HCT116 (cell line): Measurements from ENCODE around the gene LMO7. TPM values are rescaled to one million over a fixed set of nuclear protein-coding genes. Genes with fewer than 3 reads are reported as not detected.

Experiments used
- ATAC-seq: fragments of 200-7000 bp; cut with Tn5 transposase; 2 replicates; pipeline ENCODE4 v1.9.1; 2020; ENCODE audit warnings: mild to moderate bottlenecking, moderate library complexity
- BruUV-seq: library from RNA; stranded (reverse); fragments of 400-500 nt; replicated peaks from 2 replicates; lab custom pipeline; 2021; lab: Mats Ljungman, UMichigan
- CTCF ChIA-PET: fragments of 300-600 bp; sonication (Branson Sonifier 250); formaldehyde crosslinking; loops from one replicate; lab custom pipeline; 2021; ENCODE audit warnings: antibody characterized with exemption; lab: Charles Lee
- POLR2A ChIA-PET: fragments of 300-600, 350-600 bp; sonication (Branson Sonifier 250); formaldehyde crosslinking; loops from one replicate; lab custom pipeline; 2021; ENCODE audit warnings: antibody characterized with exemption; lab: Charles Lee
- RAD21 ChIA-PET, 2 experiments: fragments of 300-600 bp; sonication (Branson Sonifier 250); formaldehyde crosslinking; loops; one replicate each; lab custom pipeline; 2023; ENCODE audit warnings: low total read pairs in 2 of 2; ENCODE audit not compliant: uncharacterized antibody in 2 of 2, unreplicated experiment in 2 of 2, low non-redundant PET in 1 of 2; lab: Charles Lee
- DNase-seq: peaks from one replicate; pipeline ENCODE4 v3.0.0-alpha.2; 2010; ENCODE audit warnings: low read depth, low spot score
- H2AFZ ChIP-seq: fragments of 200-600 bp; shearing (Covaris generic), sonication (generic); 2 replicates; pipeline ENCODE4 v1.6.1; 2017; ENCODE audit warnings: low read depth, mixed run types, mixed read lengths, antibody characterized with exemption, low read length; ENCODE audit not compliant: poor library complexity, severe bottlenecking
- H3K27ac ChIP-seq: 2 replicates; pipeline ENCODE4 v1.5.1; 2012; ENCODE audit warnings: low read depth, low read length
- H3K27me3 ChIP-seq: fragments of 200-600 bp; sonication (generic); 2 replicates; pipeline ENCODE4 v1.6.1; 2016; ENCODE audit warnings: mixed run types, low read length, mixed read lengths; ENCODE audit not compliant: insufficient read depth
- H3K36me3 ChIP-seq, 2 experiments: fragments of 200-500 bp in 1 of 2; fragments of 200-600 bp in 1 of 2; sonication (Bioruptor generic) in 1 of 2; sonication (generic) in 1 of 2; 2 replicates each; pipeline versions ENCODE4 v1.5.1 to v1.6.1; 2014 to 2016; ENCODE audit warnings: low read length in 2 of 2, inconsistent platforms in 1 of 2, mixed read lengths in 1 of 2, mixed run types in 1 of 2; ENCODE audit not compliant: insufficient read depth in 2 of 2, control insufficient read depth in 1 of 2
- H3K4me1 ChIP-seq, 2 experiments: fragments of 200-600 bp in 1 of 2; sonication (generic) in 1 of 2; 2 replicates each; pipeline versions ENCODE4 v1.5.1 to v1.6.1; 2012 to 2017; ENCODE audit warnings: low read length in 2 of 2, inconsistent platforms in 1 of 2, mild to moderate bottlenecking in 1 of 2, mixed read lengths in 1 of 2, mixed run types in 1 of 2, moderate library complexity in 1 of 2; ENCODE audit not compliant: insufficient read depth in 2 of 2, control insufficient read depth in 1 of 2
- H3K4me2 ChIP-seq: fragments of 200-600 bp; sonication (generic); 2 replicates; pipeline ENCODE4 v1.6.1; 2017; ENCODE audit warnings: mixed run types, low read length, mixed read lengths
- H3K4me3 ChIP-seq, 2 experiments: fragments of 200-600 bp in 1 of 2; sonication (generic) in 1 of 2; replicated peaks in 1 of 2; 2 replicates each; pipeline ENCODE4 v1.5.1; 2011 to 2016; ENCODE audit warnings: low read length in 2 of 2, control low read depth in 1 of 2, low read depth in 1 of 2, mild to moderate bottlenecking in 1 of 2, mixed read lengths in 1 of 2, mixed run types in 1 of 2
- H3K79me2 ChIP-seq: fragments of 200-600 bp; sonication (generic); 2 replicates; pipeline ENCODE4 v1.6.1; 2017; ENCODE audit warnings: mild to moderate bottlenecking, mixed run types, low read length, moderate library complexity, mixed read lengths; ENCODE audit not compliant: insufficient read depth
- H3K9ac ChIP-seq: fragments of 200-600 bp; sonication (generic); 2 replicates; pipeline ENCODE4 v1.6.1; 2016; ENCODE audit warnings: low read length, mixed read lengths
- H3K9me2 ChIP-seq: fragments of 200-600 bp; sonication (generic), shearing (Covaris generic); 2 replicates; pipeline ENCODE4 v1.6.1; 2017; ENCODE audit warnings: mixed run types, mild to moderate bottlenecking, moderate library complexity; ENCODE audit not compliant: insufficient read depth
- H3K9me3 ChIP-seq, 2 experiments: fragments of 200-500 bp in 1 of 2; fragments of 200-600 bp in 1 of 2; sonication (Bioruptor generic) in 1 of 2; sonication (generic) in 1 of 2; 2 replicates each; pipeline ENCODE4 v1.6.1; 2014 to 2017; ENCODE audit warnings: low read length in 2 of 2, mixed read lengths in 2 of 2, inconsistent platforms in 1 of 2, low read depth in 1 of 2, mild to moderate bottlenecking in 1 of 2, mixed run types in 1 of 2, moderate library complexity in 1 of 2; ENCODE audit not compliant: control insufficient read depth in 1 of 2, insufficient read depth in 1 of 2
- H4K20me1 ChIP-seq: fragments of 200-600 bp; sonication (generic), shearing (Covaris generic); 2 replicates; pipeline ENCODE4 v1.6.1; 2017; ENCODE audit warnings: mixed run types, mild to moderate bottlenecking, moderate library complexity; ENCODE audit not compliant: insufficient read depth
- CEBPB ChIP-seq: IDR thresholded peaks from 2 replicates; pipeline ENCODE4 v1.6.1; 2012; ENCODE audit warnings: low read depth
- EZH2 ChIP-seq: fragments of 200-600 bp; sonication (generic); IDR thresholded peaks from 2 replicates; pipeline ENCODE4 v1.6.1; 2017; ENCODE audit warnings: antibody characterized with exemption, mixed run types
- FOSL1 ChIP-seq: IDR thresholded peaks from 2 replicates; pipeline ENCODE4 v1.6.1; 2012; ENCODE audit warnings: low read depth
- POLR2A ChIP-seq: IDR thresholded peaks from 2 replicates; pipeline ENCODE4 v1.7.0; 2011; ENCODE audit warnings: borderline replicate concordance; ENCODE audit not compliant: insufficient read depth, insufficient read length; ENCODE audit errors: extremely low read depth
- POLR2AphosphoS5 ChIP-seq: IDR thresholded peaks from 2 replicates; pipeline ENCODE4 v1.6.1; 2011; ENCODE audit warnings: mild to moderate bottlenecking, low read depth, low read length, moderate library complexity
- RAD21 ChIP-seq: IDR thresholded peaks from 2 replicates; pipeline ENCODE4 v1.6.1; 2012; ENCODE audit warnings: low read depth, mild to moderate bottlenecking
- SIN3A ChIP-seq: IDR thresholded peaks from 2 replicates; pipeline ENCODE4 v1.6.1; 2012; ENCODE audit warnings: low read depth
- SP1 ChIP-seq: IDR thresholded peaks from 2 replicates; pipeline ENCODE4 v1.6.1; 2012; ENCODE audit warnings: low read depth
- SRF ChIP-seq: IDR thresholded peaks from 2 replicates; pipeline ENCODE4 v1.6.1; 2012; ENCODE audit warnings: low read depth
- TCF7L2 ChIP-seq: IDR thresholded peaks from 2 replicates; pipeline ENCODE4 v1.7.0; 2011; ENCODE audit warnings: borderline replicate concordance, inconsistent platforms; ENCODE audit not compliant: insufficient read depth, insufficient read length; ENCODE audit errors: extremely low read depth
- ZFX ChIP-seq: fragments of 450-650 bp; IDR thresholded peaks from 2 replicates; pipeline ENCODE4 v1.6.1; 2017
- intact Hi-C: fragments of 100-400 bp; cut with micrococcal nuclease; formaldehyde crosslinking; loops from 2 replicates; pipeline ENCODE4 v1.10.0; 2022
- total RNA-seq: library from RNA; stranded (reverse); gene quantifications from one replicate; pipeline ENCODE4 v1.2.1, GENCODE V29; 2021; ENCODE audit not compliant: unreplicated experiment
- TF ChIP-seq, protein P1 (sequence below): IDR thresholded peaks from 2 replicates; pipeline ENCODE4 v1.6.1; 2012; ENCODE audit warnings: low read depth
- TF ChIP-seq, protein P2 (sequence below): IDR thresholded peaks from 2 replicates; pipeline ENCODE4 v1.6.1; 2012

The LMO7 gene
- total RNA-seq, 1 experiment from 2014 or later, result 8.1 TPM

GRCh38 chr13:75826391-75826790, 190.3 kb downstream of the LMO7 start:
- Histone ChIP-seq H4K20me1 (no peaks in the 10 kb centered on the region), H3K9ac (no peak overlapping the region), H3K36me3 (no peaks in the 10 kb centered on the region), H2AFZ (no peak overlapping the region), H3K4me1 (no peaks in the 10 kb centered on the region), H3K27ac (no peak overlapping the region), H3K4me2 (no peak overlapping the region), H3K9me2 (no peaks in the 10 kb centered on the region), H3K4me3 (no peak overlapping the region), H3K9me3 (no peaks in the 10 kb centered on the region; a peak in 1 of 4 replicates), H3K79me2 (no peaks in the 10 kb centered on the region), H3K27me3 (no peaks in the 10 kb centered on the region)
- POLR2A ChIA-PET, result no interaction called here
- no peak for TF ChIP-seq RAD21
- ATAC-seq, result no peak
- DNase-seq, result no peak
- RAD21 ChIA-PET, result no interaction called here
- intact Hi-C loops, result no loop called here
- no TSS peak for BruUV-seq
- CTCF ChIA-PET, result no interaction called here

DNA sequence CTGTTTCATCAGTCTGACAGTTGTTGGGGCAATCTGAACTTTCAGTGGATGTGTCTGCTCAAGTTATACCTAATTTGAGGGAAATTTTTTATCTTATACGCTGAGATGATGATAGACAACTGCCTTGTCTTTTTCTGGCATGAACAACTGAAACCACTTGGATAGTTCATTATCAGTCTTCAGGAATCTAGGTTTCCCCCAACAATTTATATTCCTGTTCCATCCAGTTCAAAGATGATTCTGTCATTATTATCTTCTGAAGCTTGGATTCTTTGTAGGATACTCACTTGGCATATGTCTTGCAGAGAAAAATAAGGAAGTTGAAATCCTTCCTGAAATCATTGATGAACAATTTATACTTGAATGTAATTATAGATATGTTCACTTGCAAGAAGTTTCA, 193.7 kb downstream of the LMO7 start:
- Histone ChIP-seq H3K27me3 (no peaks in the 10 kb centered on the region), H2AFZ (no peak overlapping the region), H3K9me3 (no peaks in the 10 kb centered on the region; a peak in 1 of 4 replicates), H3K4me3 (no peak overlapping the region), H3K4me2 (no peak overlapping the region), H3K9ac (no peak overlapping the region), H4K20me1 (no peaks in the 10 kb centered on the region), H3K79me2 (no peaks in the 10 kb centered on the region), H3K9me2 (no peaks in the 10 kb centered on the region), H3K36me3 (no peaks in the 10 kb centered on the region), H3K27ac (no peak overlapping the region), H3K4me1 (no peaks in the 10 kb centered on the region)
- ChIA-PET RAD21 (no interaction called here), CTCF (no interaction called here), POLR2A (no interaction called here)
- ATAC-seq, result no peak
- intact Hi-C loops, result no loop called here
- no TSS peak for BruUV-seq
- TF ChIP-seq SRF (no peak), POLR2A (no peak)
- no peak for DNase-seq

DNA sequence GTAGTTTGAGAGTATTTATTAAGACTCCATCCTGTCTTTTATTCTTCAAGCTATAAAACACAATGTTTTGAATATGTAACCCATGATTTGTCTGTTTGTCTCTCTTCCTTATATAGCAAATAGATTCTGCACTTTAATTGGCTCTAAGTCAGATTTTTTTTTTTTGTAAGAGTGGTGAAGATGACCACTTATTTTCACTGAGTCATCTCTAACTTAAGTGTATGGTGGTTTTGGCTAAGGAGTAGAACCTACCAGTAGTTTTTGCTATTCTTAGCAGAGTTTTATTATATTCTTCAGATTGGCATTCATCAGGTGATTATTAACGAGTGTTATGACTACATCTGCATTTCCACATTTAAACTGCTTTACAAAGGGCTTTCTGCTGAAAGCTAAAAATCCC, 194.7 kb downstream of the LMO7 start:
- H4K20me1 ChIP-seq, result no peaks in the 10 kb centered on the region
- no peaks in the 10 kb centered on the region for H3K9me2 ChIP-seq
- no peaks in the 10 kb centered on the region for H3K79me2 ChIP-seq
- BruUV-seq, result no TSS peak
- ATAC-seq, result no peak
- no peaks in the 10 kb centered on the region for H3K27me3 ChIP-seq
- H3K9ac ChIP-seq, result no peak overlapping the region
- H3K4me2 ChIP-seq, result no peak overlapping the region
- ChIA-PET POLR2A (no interaction called here), CTCF (no interaction called here), RAD21 (no interaction called here)
- H3K36me3 ChIP-seq, result no peaks in the 10 kb centered on the region
- H3K4me1 ChIP-seq, result no peaks in the 10 kb centered on the region
- no peak for DNase-seq
- no peaks in the 10 kb centered on the region; a peak in 1 of 4 replicates for H3K9me3 ChIP-seq
- intact Hi-C loops, result no loop called here
- H3K4me3 ChIP-seq, result no peak overlapping the region
- H2AFZ ChIP-seq, result no peak overlapping the region
- no peak overlapping the region for H3K27ac ChIP-seq
- TF ChIP-seq ZFX (no peak), TCF7L2 (no peak), FOSL1 (no peak), SP1 (no peak), SIN3A (no peak), SRF (no peak), POLR2A (no peak), CEBPB (no peak), POLR2AphosphoS5 (no peak), EZH2 (no peak)
- TF ChIP-seq, protein P1, sequence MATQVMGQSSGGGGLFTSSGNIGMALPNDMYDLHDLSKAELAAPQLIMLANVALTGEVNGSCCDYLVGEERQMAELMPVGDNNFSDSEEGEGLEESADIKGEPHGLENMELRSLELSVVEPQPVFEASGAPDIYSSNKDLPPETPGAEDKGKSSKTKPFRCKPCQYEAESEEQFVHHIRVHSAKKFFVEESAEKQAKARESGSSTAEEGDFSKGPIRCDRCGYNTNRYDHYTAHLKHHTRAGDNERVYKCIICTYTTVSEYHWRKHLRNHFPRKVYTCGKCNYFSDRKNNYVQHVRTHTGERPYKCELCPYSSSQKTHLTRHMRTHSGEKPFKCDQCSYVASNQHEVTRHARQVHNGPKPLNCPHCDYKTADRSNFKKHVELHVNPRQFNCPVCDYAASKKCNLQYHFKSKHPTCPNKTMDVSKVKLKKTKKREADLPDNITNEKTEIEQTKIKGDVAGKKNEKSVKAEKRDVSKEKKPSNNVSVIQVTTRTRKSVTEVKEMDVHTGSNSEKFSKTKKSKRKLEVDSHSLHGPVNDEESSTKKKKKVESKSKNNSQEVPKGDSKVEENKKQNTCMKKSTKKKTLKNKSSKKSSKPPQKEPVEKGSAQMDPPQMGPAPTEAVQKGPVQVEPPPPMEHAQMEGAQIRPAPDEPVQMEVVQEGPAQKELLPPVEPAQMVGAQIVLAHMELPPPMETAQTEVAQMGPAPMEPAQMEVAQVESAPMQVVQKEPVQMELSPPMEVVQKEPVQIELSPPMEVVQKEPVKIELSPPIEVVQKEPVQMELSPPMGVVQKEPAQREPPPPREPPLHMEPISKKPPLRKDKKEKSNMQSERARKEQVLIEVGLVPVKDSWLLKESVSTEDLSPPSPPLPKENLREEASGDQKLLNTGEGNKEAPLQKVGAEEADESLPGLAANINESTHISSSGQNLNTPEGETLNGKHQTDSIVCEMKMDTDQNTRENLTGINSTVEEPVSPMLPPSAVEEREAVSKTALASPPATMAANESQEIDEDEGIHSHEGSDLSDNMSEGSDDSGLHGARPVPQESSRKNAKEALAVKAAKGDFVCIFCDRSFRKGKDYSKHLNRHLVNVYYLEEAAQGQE, result no peak
- TF ChIP-seq, protein P2, sequence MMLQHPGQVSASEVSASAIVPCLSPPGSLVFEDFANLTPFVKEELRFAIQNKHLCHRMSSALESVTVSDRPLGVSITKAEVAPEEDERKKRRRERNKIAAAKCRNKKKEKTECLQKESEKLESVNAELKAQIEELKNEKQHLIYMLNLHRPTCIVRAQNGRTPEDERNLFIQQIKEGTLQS, result no peak
